ENCODE results near the gene CCL23.

DNA sequence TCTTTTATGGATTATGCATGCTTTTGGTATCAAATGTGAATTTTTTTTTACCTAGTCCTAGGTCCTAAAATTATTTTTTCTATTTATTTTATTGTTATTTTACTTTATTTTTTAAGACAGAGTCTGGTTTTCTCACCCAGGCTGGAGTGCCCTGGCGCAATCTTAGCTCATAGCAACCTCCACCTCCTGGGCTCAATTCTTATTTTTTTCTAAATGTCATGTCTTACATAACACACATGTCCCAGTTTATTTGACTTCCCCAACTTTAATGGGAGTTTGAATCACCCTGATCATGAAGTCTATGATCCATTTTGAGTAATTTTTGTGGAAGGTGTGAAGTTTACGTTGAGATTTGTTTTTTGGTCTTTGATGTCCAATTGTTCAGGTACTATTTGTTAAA lies 43.0 kb upstream of the CCL23 start:
- TF ChIP-seq, protein P1, sequence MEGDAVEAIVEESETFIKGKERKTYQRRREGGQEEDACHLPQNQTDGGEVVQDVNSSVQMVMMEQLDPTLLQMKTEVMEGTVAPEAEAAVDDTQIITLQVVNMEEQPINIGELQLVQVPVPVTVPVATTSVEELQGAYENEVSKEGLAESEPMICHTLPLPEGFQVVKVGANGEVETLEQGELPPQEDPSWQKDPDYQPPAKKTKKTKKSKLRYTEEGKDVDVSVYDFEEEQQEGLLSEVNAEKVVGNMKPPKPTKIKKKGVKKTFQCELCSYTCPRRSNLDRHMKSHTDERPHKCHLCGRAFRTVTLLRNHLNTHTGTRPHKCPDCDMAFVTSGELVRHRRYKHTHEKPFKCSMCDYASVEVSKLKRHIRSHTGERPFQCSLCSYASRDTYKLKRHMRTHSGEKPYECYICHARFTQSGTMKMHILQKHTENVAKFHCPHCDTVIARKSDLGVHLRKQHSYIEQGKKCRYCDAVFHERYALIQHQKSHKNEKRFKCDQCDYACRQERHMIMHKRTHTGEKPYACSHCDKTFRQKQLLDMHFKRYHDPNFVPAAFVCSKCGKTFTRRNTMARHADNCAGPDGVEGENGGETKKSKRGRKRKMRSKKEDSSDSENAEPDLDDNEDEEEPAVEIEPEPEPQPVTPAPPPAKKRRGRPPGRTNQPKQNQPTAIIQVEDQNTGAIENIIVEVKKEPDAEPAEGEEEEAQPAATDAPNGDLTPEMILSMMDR (conservative IDR thresholded peaks at IDR 0.05): no peak
- no peak for TF ChIP-seq EZH2 (IDR thresholded peaks at IDR 0.05; ENCODE audit: low read depth)
